Bronchial epithelial cell (primary cell): ENCODE data around the gene ADPGK. TPM values are rescaled to one million over a fixed set of nuclear protein-coding genes. Genes with fewer than 3 reads are reported as not detected.
A peak's percentile ranks its signal among the peaks of the same experiment; 100 is the strongest.
"Not testable (repeated sequence)": the region's sequence is repeated elsewhere in the genome, so short reads cannot be mapped to it uniquely, and the experiment has no call there.

ENCODE experiments used
- DNase-seq: peaks from one replicate; pipeline ENCODE4 v3.0.0-alpha.2; 2010; ENCODE audit warnings: low read depth
- FAIRE-seq: peaks from 2 replicates; lab custom pipeline; 2011; peaks lifted over from hg19 to GRCh38; lab: Jason Lieb, UNC
- H3K27me3 ChIP-seq: 2 replicates; pipeline ENCODE4 v1.5.1; 2011; ENCODE audit warnings: low read length; ENCODE audit not compliant: control insufficient read depth, insufficient read depth
- H3K36me3 ChIP-seq: 2 replicates; pipeline ENCODE4 v1.5.1; 2011; ENCODE audit warnings: low read length; ENCODE audit not compliant: control insufficient read depth, insufficient read depth
- H3K4me3 ChIP-seq: 2 replicates; pipeline ENCODE4 v1.5.1; 2011; ENCODE audit warnings: mild to moderate bottlenecking, low read depth, low read length, control low read depth
- CTCF ChIP-seq: IDR thresholded peaks from 2 replicates; pipeline ENCODE4 v1.5.1; 2011; ENCODE audit warnings: mild to moderate bottlenecking, moderate library complexity, low read length, control low read depth, inconsistent platforms; ENCODE audit not compliant: insufficient read depth, severe bottlenecking
- total RNA-seq: library from RNA; depleted of rRNA; stranded (reverse); fragments of >200 nt; gene quantifications from 2 replicates; pipeline ENCODE4 v1.2.1, GENCODE V29; 2014

Gene ADPGK
- total RNA-seq, 1 donor from 2014 or later, result 40.5 TPM

GRCh38 chr15:72820278-72820677, 36.7 kb upstream of the ADPGK start:
- Histone ChIP-seq H3K27me3 (no peaks in the 10 kb centered on the region), H3K4me3 (no peak overlapping the region), H3K36me3 (no peaks in the 10 kb centered on the region)
- FAIRE-seq (no peak), DNase-seq (no peak)
- no peak for TF ChIP-seq CTCF

- no peak for TF ChIP-seq CTCF
- no peak overlapping the region for H3K4me3 ChIP-seq
- DNase-seq, result no peak
- H3K36me3 ChIP-seq, result no peaks in the 10 kb centered on the region
- no peak for FAIRE-seq
- H3K27me3 ChIP-seq, result no peaks in the 10 kb centered on the region
Measured at GRCh38 chr15:72818632-72819031, 35.1 kb upstream of the ADPGK start.

- peak; percentile 64 for DNase-seq
- Histone ChIP-seq H3K4me3 (no peak overlapping the region), H3K36me3 (no peaks in the 10 kb centered on the region), H3K27me3 (no peaks in the 10 kb centered on the region)
- FAIRE-seq, result peak; percentile 47
- TF ChIP-seq CTCF, result no peak
Measured at GRCh38 chr15:72813345-72814004, 29.9 kb upstream of the ADPGK start.

- H3K4me3 ChIP-seq, result no peak overlapping the region
- no peak for TF ChIP-seq CTCF
- no peak for DNase-seq
- no peaks in the 10 kb centered on the region for H3K36me3 ChIP-seq
- no peak for FAIRE-seq
- no peaks in the 10 kb centered on the region for H3K27me3 ChIP-seq
Measured at GRCh38 chr15:72809329-72809728, 25.8 kb upstream of the ADPGK start.

- not testable (repeated sequence) for H3K27me3 ChIP-seq, DNase-seq, H3K36me3 ChIP-seq, FAIRE-seq, H3K4me3 ChIP-seq
Measured at GRCh38 chr15:72807346-72807745, 23.8 kb upstream of the ADPGK start.

- Histone ChIP-seq H3K36me3 (no peaks in the 10 kb centered on the region), H3K27me3 (no peaks in the 10 kb centered on the region), H3K4me3 (no peak overlapping the region)
- no peak for TF ChIP-seq CTCF
- FAIRE-seq (no peak), DNase-seq (no peak)
Measured at GRCh38 chr15:72803006-72803405, 19.4 kb upstream of the ADPGK start.
